ENCODE results near the gene NKAIN2. TPM values are rescaled to one million over a fixed set of nuclear protein-coding genes. Genes with fewer than 3 reads are reported as not detected.

NKAIN2 gene
- total and polyA plus RNA-seq, 9 of the 15 experiments (the other 6 are each of a cell fraction or from before 2014, with no cell fraction given): not detected

GRCh38 chr6:124371974-124372475, 568.4 kb downstream of the NKAIN2 start (continued):
- TF ChIP-seq ZNF592 (IDR thresholded peaks at IDR 0.05) (no peak), ZBTB2 (IDR thresholded peaks at IDR 0.05) (no peak)

GRCh38 chr6:124373386-124373785, 569.7 kb downstream of the NKAIN2 start:
- ChIA-PET CTCF (ENCODE audit: low intra/inter-chr PET ratio) (no interaction called here), POLR2A (no interaction called here)
- FAIRE-seq: no peak
- no peak for DNase-seq (ENCODE audit: extremely low read depth in 1 of 4, low spot score in 3 of 4)
- intact Hi-C loops (cut with micrococcal nuclease): no loop called here
- H3K4me2 ChIP-seq (ENCODE audit: insufficient read depth, low read length): no peak overlapping the region
- H4K20me1 ChIP-seq (replicated peaks; ENCODE audit: control insufficient read depth, insufficient read depth, low read length): no peaks in the 10 kb centered on the region
- no peaks in the 10 kb centered on the region for H3K36me3 ChIP-seq (ENCODE audit: control insufficient read depth, insufficient read depth, low read length)
- no peak for ATAC-seq
- WGBS (ENCODE audit: insufficient coverage, low coverage, missing lambda C conversion rate): 0% methylated on average over 1 of the region's 1 CpG
- BruUV-seq (replicated peaks): no TSS peak
- no peak overlapping the region for H3K9ac ChIP-seq (ENCODE audit: insufficient read depth in 1 of 2, low read depth in 2 of 2, low read length in 2 of 2)
- H2AFZ ChIP-seq (ENCODE audit: low read depth, low read length): no peak overlapping the region
- no peaks in the 10 kb centered on the region for H3K27me3 ChIP-seq (ENCODE audit: control insufficient read depth in 2 of 2, insufficient read depth in 2 of 2, low read length in 2 of 2)
- H3K79me2 ChIP-seq (ENCODE audit: control insufficient read depth, insufficient read depth, low read length): no peaks in the 10 kb centered on the region
- no peaks in the 10 kb centered on the region for H3K4me1 ChIP-seq (replicated peaks in 1 of 2; ENCODE audit: control insufficient read depth in 2 of 2, insufficient read depth in 2 of 2, low read length in 2 of 2)
- no peak overlapping the region for H3K4me3 ChIP-seq
- peaks cover 2% of the 10 kb centered on the region; the same call in 1 of the 2 replicates for H3K9me3 ChIP-seq (replicated peaks; ENCODE audit: control insufficient read depth, insufficient read depth, low read depth, low read length)
- no peaks in the 10 kb centered on the region for H3K9me1 ChIP-seq (ENCODE audit: control insufficient read depth, insufficient read depth, low read length)
- in situ Hi-C loops (cut with MboI): no loop called here
- H3K27ac ChIP-seq (ENCODE audit: extremely low read depth, low read depth, low read length): no peak overlapping the region
- TF ChIP-seq USF2 (CRISPR knock-in tag; IDR thresholded peaks at IDR 0.05): no peak
- no peak for TF ChIP-seq E2F8 (IDR thresholded peaks at IDR 0.05; ENCODE audit: low read depth, partially characterized antibody)
- TF ChIP-seq ARID3B (CRISPR knock-in tag; IDR thresholded peaks at IDR 0.05; ENCODE audit: borderline replicate concordance): no peak
- no peak for TF ChIP-seq ZBTB43 (CRISPR knock-in tag; IDR thresholded peaks at IDR 0.05)
- TF ChIP-seq GATAD2B (IDR thresholded peaks at IDR 0.05; ENCODE audit: borderline replicate concordance): no peak
